Esophagus squamous epithelium (tissue), 4 donors: ENCODE data around the gene CNGB1.

Experiments used
- CTCF ChIP-seq, 6 experiments: fragments of 450-650 bp in 4 of 6; fragments of 200-600 bp in 2 of 6; sonication (generic) in 2 of 6; IDR thresholded peaks; one replicate each; pipeline ENCODE4 v1.5.1; 2016 to 2019; ENCODE audit warnings: antibody characterized with exemption in 6 of 6, mild to moderate bottlenecking in 4 of 6, moderate library complexity in 4 of 6
- POLR2A ChIP-seq, 4 donors: fragments of 450-650 bp; IDR thresholded peaks; one replicate each; pipeline ENCODE4 v1.6.1; 2017; ENCODE audit warnings: antibody characterized with exemption in 4 of 4, mild to moderate bottlenecking in 4 of 4, moderate library complexity in 3 of 4

DNA sequence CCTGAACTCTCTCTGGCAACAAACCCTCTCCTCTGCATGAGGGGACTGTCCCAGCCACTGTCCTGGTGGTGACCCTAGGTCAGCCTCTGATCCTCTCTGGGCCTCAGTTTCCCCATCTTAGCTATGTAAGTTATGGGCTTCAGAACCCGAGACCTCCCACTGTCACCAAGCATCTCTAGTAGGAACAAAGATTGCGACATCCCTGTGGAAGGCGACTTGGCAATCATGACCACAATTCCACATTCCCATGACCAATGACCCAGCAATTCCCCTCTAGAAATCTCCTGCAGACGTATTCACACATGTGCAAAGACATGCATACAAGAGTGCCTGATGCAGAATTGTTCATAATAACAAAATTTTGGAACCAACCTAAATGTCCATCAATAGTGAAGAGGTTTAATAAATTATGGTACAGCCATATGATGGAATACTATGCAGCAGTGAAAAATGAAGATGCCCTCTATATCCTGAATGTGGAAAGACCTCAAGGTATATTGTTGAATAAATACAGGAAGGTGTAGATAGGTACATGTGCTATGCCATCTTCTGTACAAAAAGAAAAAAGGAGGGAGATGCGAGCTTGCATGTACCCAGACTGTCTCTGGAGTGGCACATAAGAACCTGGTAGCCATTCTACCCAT, 21.2 kb downstream of the CNGB1 start:
- no peak for TF ChIP-seq POLR2A (IDR thresholded peaks at IDR 0.05)
- TF ChIP-seq CTCF (IDR thresholded peaks at IDR 0.05), result no peak
